GM21360 (cell line): Measurements from ENCODE around the gene SLC2A14.
"Not testable (repeated sequence)": the region's sequence is repeated elsewhere in the genome, so short reads cannot be mapped to it uniquely, and the experiment has no call there.

Experiments used
- ATAC-seq: cut with Tn5 transposase; IDR thresholded peaks from one replicate; pipeline ENCODE4 v1.9.1; 2021; ENCODE audit warnings: mild to moderate bottlenecking, moderate library complexity; ENCODE audit not compliant: unreplicated experiment

SLC2A14 gene

GRCh38 chr12:7835116-7835515, 37.6 kb downstream of the SLC2A14 start:
- no peak for ATAC-seq

GRCh38 chr12:7834701-7835100, 38.0 kb downstream of the SLC2A14 start:
- ATAC-seq = no peak

GRCh38 chr12:7833831-7834230, 38.9 kb downstream of the SLC2A14 start:
- ATAC-seq = no peak

- ATAC-seq = not testable (repeated sequence)
These were observed 39.5 kb downstream of the SLC2A14 start for GRCh38 chr12:7833201-7833600.

- ATAC-seq = peak; percentile 59
These were observed 40.5 kb downstream of the SLC2A14 start for GRCh38 chr12:7832059-7832696.

GRCh38 chr12:7829737-7830136, 43.0 kb downstream of the SLC2A14 start:
- ATAC-seq = not testable (repeated sequence)

GRCh38 chr12:7825754-7826153, 47.0 kb downstream of the SLC2A14 start:
- ATAC-seq = not testable (repeated sequence)

- ATAC-seq = no peak
These were observed 65.7 kb downstream of the SLC2A14 start for GRCh38 chr12:7806863-7807487.

- not testable (repeated sequence) for ATAC-seq
These were observed 66.4 kb downstream of the SLC2A14 start for GRCh38 chr12:7806319-7806718.

- no peak for ATAC-seq
These were observed 71.3 kb downstream of the SLC2A14 start for GRCh38 chr12:7801460-7801859.

GRCh38 chr12:7798750-7799308, 73.9 kb downstream of the SLC2A14 start:
- ATAC-seq = not testable (repeated sequence)

GRCh38 chr12:7797698-7798398, 74.9 kb downstream of the SLC2A14 start:
- ATAC-seq = no peak

GRCh38 chr12:7797269-7797668, 75.4 kb downstream of the SLC2A14 start:
- not testable (repeated sequence) for ATAC-seq

GRCh38 chr12:7793211-7793610, 79.5 kb downstream of the SLC2A14 start:
- no peak for ATAC-seq

- ATAC-seq = not testable (repeated sequence)
These were observed 83.7 kb downstream of the SLC2A14 start, which contains the start of gene NANOG for GRCh38 chr12:7788884-7789528. Gene NANOG, plus strand, starts transcription at chr12:7789402. Its CDS starts 213 bp downstream, at chr12:7789615.

GRCh38 chr12:7788294-7788660, 84.4 kb downstream of the SLC2A14 start:
- ATAC-seq = no peak

GRCh38 chr12:7787574-7788293, 85.0 kb downstream of the SLC2A14 start:
- ATAC-seq = no peak

GRCh38 chr12:7784701-7785100, 88.0 kb downstream of the SLC2A14 start:
- ATAC-seq = no peak

- not testable (repeated sequence) for ATAC-seq
These were observed 89.3 kb downstream of the SLC2A14 start for GRCh38 chr12:7783433-7783832.

- ATAC-seq = no peak
These were observed 90.7 kb downstream of the SLC2A14 start for GRCh38 chr12:7782055-7782454.
